Retinal pigment epithelial cell (primary cell): ENCODE data around the gene IRF2.

Experiments
- DNase-seq: peaks from one replicate; pipeline ENCODE4 v3.0.0-alpha.2; 2010; ENCODE audit warnings: low read depth
- H3K4me3 ChIP-seq: 2 replicates; pipeline ENCODE4 v1.5.1; 2011; ENCODE audit warnings: mild to moderate bottlenecking, low read length, control low read depth, moderate library complexity
- CTCF ChIP-seq: conservative IDR thresholded peaks from 2 replicates; pipeline ENCODE4 v1.5.1; 2011; ENCODE audit warnings: low read depth, low read length, control low read depth, inconsistent platforms

Gene IRF2

GRCh38 chr4:184357165-184357564 lies 117.2 kb downstream of the IRF2 start:
- no peak for TF ChIP-seq CTCF
- no peak overlapping the region for H3K4me3 ChIP-seq
- no peak for DNase-seq

GRCh38 chr4:184356366-184356765 lies 118.0 kb downstream of the IRF2 start:
- no peak overlapping the region for H3K4me3 ChIP-seq
- DNase-seq, result no peak
- no peak for TF ChIP-seq CTCF

GRCh38 chr4:184355857-184356256 lies 118.5 kb downstream of the IRF2 start:
- H3K4me3 ChIP-seq, result no peak overlapping the region
- no peak for DNase-seq
- TF ChIP-seq CTCF, result no peak

GRCh38 chr4:184355111-184355604 lies 119.2 kb downstream of the IRF2 start:
- no peak overlapping the region for H3K4me3 ChIP-seq
- DNase-seq, result peak; percentile 63
- no peak for TF ChIP-seq CTCF

- TF ChIP-seq CTCF, result no peak
- DNase-seq, result no peak
- no peak overlapping the region for H3K4me3 ChIP-seq
Observed at GRCh38 chr4:184352891-184353290, 121.5 kb downstream of the IRF2 start.

GRCh38 chr4:184351560-184352451 lies 122.5 kb downstream of the IRF2 start:
- DNase-seq, result no peak
- no peak for TF ChIP-seq CTCF
- no peak overlapping the region for H3K4me3 ChIP-seq

GRCh38 chr4:184350964-184351363 lies 123.4 kb downstream of the IRF2 start:
- TF ChIP-seq CTCF, result no peak

More at GRCh38 chr4:184350964-184351363, 123.4 kb downstream of the IRF2 start:
- no peak overlapping the region for H3K4me3 ChIP-seq
- DNase-seq, result no peak
